Mammary epithelial cell (primary cell): ENCODE results near the gene ADAR.

Source experiments
- CTCF ChIP-seq, 2 donors: IDR thresholded peaks in 1 of 2; conservative IDR thresholded peaks in 1 of 2; 2 replicates each; pipeline ENCODE4 v1.5.1; 2011 to 2012; ENCODE audit warnings: inconsistent platforms in 2 of 2, low read length in 2 of 2, mild to moderate bottlenecking in 2 of 2, control low read depth in 1 of 2, low read depth in 1 of 2; ENCODE audit not compliant: insufficient read depth in 1 of 2; ENCODE audit errors: extremely low read depth in 1 of 2
- EZH2 ChIP-seq: IDR thresholded peaks from 2 replicates; pipeline ENCODE4 v1.6.1; 2012; ENCODE audit warnings: low read length, inconsistent platforms, borderline replicate concordance

GRCh38 chr1:154533952-154534844 is 73.8 kb downstream of the ADAR start:
- TF ChIP-seq CTCF (conservative IDR thresholded peaks at IDR 0.05 in 1 of 2, IDR thresholded peaks at IDR 0.05 in 1 of 2; ENCODE audit: extremely low read depth in 1 of 2, insufficient read depth in 1 of 2, low read depth in 1 of 2, low read length in 2 of 2) (peak; percentile 86 to 88), EZH2 (no peak)
